Measurements from ENCODE around the gene PPFIA2. TPM values are rescaled to one million over a fixed set of nuclear protein-coding genes. Genes with fewer than 3 reads are reported as not detected.

The PPFIA2 gene
- total RNA-seq, 3 donors from 2014 or later: 1.1 to 2.9 (median 2.6) TPM

DNA sequence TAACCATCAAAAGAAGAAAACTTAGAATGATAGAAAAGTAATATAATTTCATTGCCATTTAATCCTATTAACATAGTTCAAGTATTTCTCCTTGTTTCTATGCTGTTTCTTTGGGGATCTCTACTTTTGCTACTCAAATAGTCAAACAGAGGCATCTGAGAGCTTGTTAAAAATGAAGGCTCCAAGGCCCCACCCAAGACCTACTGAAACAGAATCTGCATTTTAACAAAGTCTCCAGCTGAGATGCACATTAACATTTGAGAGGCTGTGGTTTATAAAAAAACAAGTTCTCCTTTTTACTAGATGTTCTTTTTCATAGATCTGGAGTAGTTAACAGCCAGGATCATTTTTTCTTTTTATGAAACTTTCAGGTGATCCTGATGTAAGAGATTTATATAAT lies 31.8 kb downstream of the PPFIA2 start:
- intact Hi-C loops (cut with DNase I, micrococcal nuclease): no loop called here
- Histone ChIP-seq H3K36me3 (ENCODE audit: low read depth) (no peaks in the 10 kb centered on the region), H3K4me3 (no peak overlapping the region), H3K9me3 (no peaks in the 10 kb centered on the region), H3K4me1 (ENCODE audit: low read depth) (no peaks in the 10 kb centered on the region)
- DNase-seq: no peak
- no peak for ATAC-seq
- TF ChIP-seq, protein P1, sequence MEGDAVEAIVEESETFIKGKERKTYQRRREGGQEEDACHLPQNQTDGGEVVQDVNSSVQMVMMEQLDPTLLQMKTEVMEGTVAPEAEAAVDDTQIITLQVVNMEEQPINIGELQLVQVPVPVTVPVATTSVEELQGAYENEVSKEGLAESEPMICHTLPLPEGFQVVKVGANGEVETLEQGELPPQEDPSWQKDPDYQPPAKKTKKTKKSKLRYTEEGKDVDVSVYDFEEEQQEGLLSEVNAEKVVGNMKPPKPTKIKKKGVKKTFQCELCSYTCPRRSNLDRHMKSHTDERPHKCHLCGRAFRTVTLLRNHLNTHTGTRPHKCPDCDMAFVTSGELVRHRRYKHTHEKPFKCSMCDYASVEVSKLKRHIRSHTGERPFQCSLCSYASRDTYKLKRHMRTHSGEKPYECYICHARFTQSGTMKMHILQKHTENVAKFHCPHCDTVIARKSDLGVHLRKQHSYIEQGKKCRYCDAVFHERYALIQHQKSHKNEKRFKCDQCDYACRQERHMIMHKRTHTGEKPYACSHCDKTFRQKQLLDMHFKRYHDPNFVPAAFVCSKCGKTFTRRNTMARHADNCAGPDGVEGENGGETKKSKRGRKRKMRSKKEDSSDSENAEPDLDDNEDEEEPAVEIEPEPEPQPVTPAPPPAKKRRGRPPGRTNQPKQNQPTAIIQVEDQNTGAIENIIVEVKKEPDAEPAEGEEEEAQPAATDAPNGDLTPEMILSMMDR (IDR thresholded peaks at IDR 0.05): no peak

DNA sequence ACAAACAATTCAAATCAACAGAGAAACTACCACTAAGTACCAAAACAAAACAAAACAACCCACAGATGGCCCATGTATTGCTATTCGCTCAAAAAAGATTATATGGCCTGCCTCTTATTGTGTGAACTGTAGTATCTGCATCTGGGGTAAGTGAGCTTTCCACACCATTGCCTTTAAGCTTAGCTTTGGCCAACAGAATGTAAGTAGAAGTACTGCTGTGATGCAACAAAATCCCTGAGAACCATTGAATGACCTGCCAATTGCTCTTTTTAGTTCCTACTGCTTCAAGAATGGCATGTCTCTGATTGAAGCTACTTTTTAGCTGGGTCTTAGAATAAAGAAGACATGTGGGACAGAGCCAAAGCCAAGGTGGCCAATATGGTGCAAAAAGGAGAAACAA lies 32.5 kb downstream of the PPFIA2 start:
- ATAC-seq (no peak), DNase-seq (no peak)
- Histone ChIP-seq H3K9me3 (no peaks in the 10 kb centered on the region), H3K4me1 (ENCODE audit: low read depth) (no peaks in the 10 kb centered on the region), H3K4me3 (no peak overlapping the region), H3K36me3 (ENCODE audit: low read depth) (no peaks in the 10 kb centered on the region)
- TF ChIP-seq, protein P1 (IDR thresholded peaks at IDR 0.05): no peak
- intact Hi-C loops (cut with DNase I, micrococcal nuclease): no loop called here

DNA sequence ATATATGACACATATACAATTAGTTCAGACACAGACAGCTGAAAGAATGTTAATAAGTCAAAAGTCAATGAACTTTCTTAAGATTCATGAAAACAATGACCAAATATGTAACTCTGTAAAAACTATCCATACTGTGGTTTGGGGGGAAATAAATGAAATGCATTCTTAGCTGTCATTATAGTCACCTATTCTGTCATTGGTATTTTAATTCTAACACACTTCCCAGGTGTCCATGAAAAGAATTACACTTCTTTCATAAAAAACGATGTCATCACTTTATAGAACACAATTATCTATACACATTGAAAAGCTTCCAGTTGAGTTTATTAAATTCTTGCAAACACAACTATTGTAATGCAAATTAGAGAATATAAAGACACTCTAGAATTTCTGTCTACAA lies 35.8 kb downstream of the PPFIA2 start:
- intact Hi-C loops (cut with DNase I, micrococcal nuclease): no loop called here
- H3K9me3 ChIP-seq: no peaks in the 10 kb centered on the region
- H3K4me3 ChIP-seq: no peak overlapping the region
- TF ChIP-seq, protein P1 (IDR thresholded peaks at IDR 0.05): no peak
- H3K4me1 ChIP-seq (ENCODE audit: low read depth): no peaks in the 10 kb centered on the region
- no peak for DNase-seq
- no peak for ATAC-seq
- no peaks in the 10 kb centered on the region for H3K36me3 ChIP-seq (ENCODE audit: low read depth)

DNA sequence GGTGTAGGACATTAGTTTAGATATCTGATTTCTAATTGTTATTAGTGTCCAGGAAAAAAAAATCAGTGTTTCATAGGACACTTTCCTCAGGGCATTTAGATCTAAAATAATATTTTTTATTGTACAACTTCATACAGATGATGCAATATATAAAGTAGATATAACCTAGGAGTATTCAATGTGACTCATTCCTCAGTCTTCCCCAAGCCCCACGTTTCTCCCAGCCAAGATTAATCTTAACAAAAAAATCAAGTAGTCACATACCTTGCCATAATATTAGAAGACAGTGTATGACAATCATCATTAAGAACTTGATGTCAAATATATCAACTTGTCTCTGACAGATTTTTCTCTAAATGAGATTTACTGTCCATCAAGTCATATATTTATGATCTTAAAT lies 37.1 kb downstream of the PPFIA2 start:
- H3K4me3 ChIP-seq: no peak overlapping the region
- H3K9me3 ChIP-seq: no peaks in the 10 kb centered on the region
- H3K4me1 ChIP-seq (ENCODE audit: low read depth): no peaks in the 10 kb centered on the region
- intact Hi-C loops (cut with DNase I, micrococcal nuclease): no loop called here
- DNase-seq (no peak), ATAC-seq (no peak)
- TF ChIP-seq, protein P1 (IDR thresholded peaks at IDR 0.05): no peak
- H3K36me3 ChIP-seq (ENCODE audit: low read depth): no peaks in the 10 kb centered on the region

DNA sequence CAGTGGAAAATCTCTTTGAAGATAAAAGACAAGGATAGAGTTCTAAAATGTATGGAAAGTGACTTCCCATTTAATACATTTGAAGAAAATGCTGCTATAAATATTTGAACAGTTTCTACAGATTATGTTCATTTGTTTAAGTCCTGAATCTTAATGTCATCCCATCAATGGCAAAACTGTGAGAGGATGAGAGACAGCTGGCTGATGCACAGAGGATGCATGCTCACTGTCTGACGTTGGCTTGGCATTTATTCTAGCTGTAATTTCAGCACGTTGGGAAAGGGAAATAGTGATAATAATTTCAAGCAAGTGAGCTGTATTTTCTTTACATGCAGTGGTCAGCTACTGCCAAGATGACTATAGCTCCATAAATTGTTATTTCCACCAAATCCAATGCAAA lies 40.5 kb downstream of the PPFIA2 start:
- DNase-seq (no peak), ATAC-seq (no peak)
- H3K4me1 ChIP-seq (ENCODE audit: low read depth): no peaks in the 10 kb centered on the region
- no peak overlapping the region for H3K4me3 ChIP-seq
- no peaks in the 10 kb centered on the region for H3K9me3 ChIP-seq
- TF ChIP-seq, protein P1 (IDR thresholded peaks at IDR 0.05): no peak
- intact Hi-C loops (cut with DNase I, micrococcal nuclease): no loop called here
- no peaks in the 10 kb centered on the region for H3K36me3 ChIP-seq (ENCODE audit: low read depth)

DNA sequence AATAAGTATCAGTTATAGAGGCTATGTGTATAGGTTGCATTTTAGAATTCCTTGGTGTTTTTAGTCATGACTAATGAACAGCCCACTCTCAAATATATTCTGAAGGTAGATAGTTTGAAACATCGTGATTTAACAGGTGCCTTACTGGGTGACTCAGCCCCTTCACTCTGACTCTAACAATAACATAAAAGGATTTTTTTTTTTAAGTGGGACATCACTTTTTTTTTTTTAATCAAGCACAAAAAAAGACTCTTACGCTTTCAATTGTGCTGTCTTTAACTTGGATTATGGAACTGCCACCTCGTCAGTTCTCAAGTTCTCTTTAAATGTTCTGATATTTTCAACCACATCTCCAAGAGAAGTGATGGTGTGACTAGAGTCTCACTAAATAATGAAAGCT lies 46.6 kb downstream of the PPFIA2 start:
- no peak for ATAC-seq
- TF ChIP-seq, protein P1 (IDR thresholded peaks at IDR 0.05): no peak
- DNase-seq: no peak

More for the DNA sequence above, 46.6 kb downstream of the PPFIA2 start:
- H3K36me3 ChIP-seq (ENCODE audit: low read depth): no peaks in the 10 kb centered on the region
- intact Hi-C loops (cut with DNase I, micrococcal nuclease): no loop called here
- H3K4me1 ChIP-seq (ENCODE audit: low read depth): no peaks in the 10 kb centered on the region
- H3K9me3 ChIP-seq: no peaks in the 10 kb centered on the region
- no peak overlapping the region for H3K4me3 ChIP-seq

Measured in mucosa of descending colon (tissue), 3 donors.